Cardiac fibroblast (primary cell): Measurements from ENCODE around the gene FGGY.

Experiments
- DNase-seq, 2 donors: peaks; one replicate each; pipeline versions ENCODE4 v3.0.0 to v3.0.0-alpha.2; 2010; ENCODE audit warnings: low read depth in 2 of 2
- H3K4me3 ChIP-seq, 2 donors: replicated peaks in 1 of 2; 1 replicate in 1 of 2; 2 replicates in 1 of 2; pipeline ENCODE4 v1.5.1; 2011; ENCODE audit warnings: low read depth in 2 of 2, low read length in 2 of 2, mild to moderate bottlenecking in 2 of 2, moderate library complexity in 1 of 2
- CTCF ChIP-seq: IDR thresholded peaks from one replicate; pipeline ENCODE4 v1.5.1; 2011; ENCODE audit warnings: low read depth, mild to moderate bottlenecking, low read length, inconsistent platforms

Gene FGGY

GRCh38 chr1:59473831-59474230, 176.9 kb downstream of the FGGY start:
- no peak overlapping the region for H3K4me3 ChIP-seq
- TF ChIP-seq CTCF = no peak
- no peak for DNase-seq

- DNase-seq = no peak
- TF ChIP-seq CTCF = no peak
- no peak overlapping the region for H3K4me3 ChIP-seq
These were observed 177.6 kb downstream of the FGGY start for GRCh38 chr1:59474496-59474895.

GRCh38 chr1:59475737-59476136, 178.8 kb downstream of the FGGY start:
- H3K4me3 ChIP-seq = no peak overlapping the region
- no peak for TF ChIP-seq CTCF
- no peak for DNase-seq

- no peak for TF ChIP-seq CTCF
- no peak overlapping the region for H3K4me3 ChIP-seq
- DNase-seq = peak in 1 of 2 donors; percentile 30
These were observed 180.4 kb downstream of the FGGY start for GRCh38 chr1:59477286-59477685.

GRCh38 chr1:59477867-59478266, 181.0 kb downstream of the FGGY start:
- H3K4me3 ChIP-seq = no peak overlapping the region
- no peak for TF ChIP-seq CTCF
- DNase-seq = no peak

GRCh38 chr1:59478822-59479221, 181.9 kb downstream of the FGGY start:
- no peak for TF ChIP-seq CTCF

GRCh38 chr1:59480188-59480888, 183.4 kb downstream of the FGGY start:
- no peak for TF ChIP-seq CTCF
- no peak for DNase-seq
- no peak overlapping the region for H3K4me3 ChIP-seq

More at GRCh38 chr1:59478822-59479221, 181.9 kb downstream of the FGGY start:
- no peak overlapping the region for H3K4me3 ChIP-seq
- DNase-seq = no peak
